Measurements from ENCODE around the gene LPAR4.
"Not testable (repeated sequence)": the region's sequence is repeated elsewhere in the genome, so short reads cannot be mapped to it uniquely, and the experiment has no call there.

The LPAR4 gene

GRCh38 chrX:78747489-78747888 is at the start of gene LPAR4:
LPAR4 (plus strand) TSS chrX:78747720; CDS start chrX:78754870, 7,150 bp downstream.
- no peak for DNase-seq

GRCh38 chrX:78706071-78706470 is 41.4 kb upstream of the LPAR4 start:
- DNase-seq = no peak

- no peak for DNase-seq
These were observed 39.3 kb upstream of the LPAR4 start for GRCh38 chrX:78708262-78708661.

GRCh38 chrX:78708816-78709215 is 38.7 kb upstream of the LPAR4 start:
- DNase-seq = no peak

- DNase-seq = no peak
These were observed 37.3 kb upstream of the LPAR4 start for GRCh38 chrX:78710171-78710570.

- no peak for DNase-seq
These were observed 35.2 kb upstream of the LPAR4 start for GRCh38 chrX:78712336-78712735.

GRCh38 chrX:78725287-78725686 is 22.2 kb upstream of the LPAR4 start:
- no peak for DNase-seq

GRCh38 chrX:78746496-78746895 is 1.0 kb upstream of the LPAR4 start:
- no peak for DNase-seq

GRCh38 chrX:78747971-78748370 is 451 bp downstream of the LPAR4 start:
- DNase-seq = no peak

- no peak for DNase-seq
These were observed 1.3 kb downstream of the LPAR4 start for GRCh38 chrX:78748846-78749245.

GRCh38 chrX:78753571-78753970 is 6.1 kb downstream of the LPAR4 start:
- DNase-seq = no peak

GRCh38 chrX:78754917-78755316 is 7.4 kb downstream of the LPAR4 start:
- no peak for DNase-seq

GRCh38 chrX:78759081-78759480 is 11.6 kb downstream of the LPAR4 start:
- DNase-seq = no peak

- DNase-seq = no peak
These were observed 21.7 kb downstream of the LPAR4 start for GRCh38 chrX:78769101-78769755.

GRCh38 chrX:78769946-78770345 is 22.4 kb downstream of the LPAR4 start:
- no peak for DNase-seq

GRCh38 chrX:78796916-78797315 is 49.4 kb downstream of the LPAR4 start:
- no peak for DNase-seq

- no peak for DNase-seq
These were observed 52.6 kb downstream of the LPAR4 start for GRCh38 chrX:78800114-78800513.

GRCh38 chrX:78800694-78801093 is 53.2 kb downstream of the LPAR4 start:
- no peak for DNase-seq

- DNase-seq = no peak
These were observed 54.0 kb downstream of the LPAR4 start for GRCh38 chrX:78801522-78801921.

GRCh38 chrX:78802526-78802925 is 55.0 kb downstream of the LPAR4 start:
- not testable (repeated sequence) for DNase-seq

Data from stimulated activated CD8-positive, alpha-beta memory T cell treated with anti-CD3 and anti-CD28 coated beads, Interleukin-4, amount 100 ng/mL, for 48 hours (primary cell).